ENCODE measurements around the gene NHS.

The NHS gene

GRCh38 chrX:17737986-17738713 is 363.1 kb downstream of the NHS start:
- no peaks in the 10 kb centered on the region for H3K9me3 ChIP-seq (ENCODE audit: low read length)
- H4K20me1 ChIP-seq (ENCODE audit: insufficient read depth, low read length), result no peaks in the 10 kb centered on the region
- TF ChIP-seq EZH2 (IDR thresholded peaks at IDR 0.05; ENCODE audit: borderline replicate concordance, low read length) (no peak), CTCF (IDR thresholded peaks at IDR 0.05; ENCODE audit: low read length) (no peak)
- H3K27me3 ChIP-seq (ENCODE audit: insufficient read depth, low read length), result no peaks in the 10 kb centered on the region
- H3K79me2 ChIP-seq (ENCODE audit: insufficient read depth, low read length), result no peaks in the 10 kb centered on the region
- no peak overlapping the region for H3K4me2 ChIP-seq (ENCODE audit: low read length)
- no peaks in the 10 kb centered on the region for H3K9me2 ChIP-seq (ENCODE audit: low read depth, low read length)
- no peaks in the 10 kb centered on the region for H3K36me3 ChIP-seq (ENCODE audit: insufficient read depth, low read length)
- no peak overlapping the region for H3K4me3 ChIP-seq (ENCODE audit: low read depth, low read length, poor library complexity, severe bottlenecking)
- no peak overlapping the region for H2AFZ ChIP-seq (ENCODE audit: low read length)
- no peaks in the 10 kb centered on the region for H3K4me1 ChIP-seq (ENCODE audit: insufficient read depth, low read length, severe bottlenecking)
- H3F3A ChIP-seq (ENCODE audit: insufficient read depth, low read length), result no peaks in the 10 kb centered on the region
- no peak overlapping the region for H3K9ac ChIP-seq (ENCODE audit: low read length)
- H3K27ac ChIP-seq (ENCODE audit: low read depth, low read length, poor library complexity, severe bottlenecking), result no peak overlapping the region

GRCh38 chrX:17738737-17739535 is 363.9 kb downstream of the NHS start:
- H3K27me3 ChIP-seq (ENCODE audit: insufficient read depth, low read length), result no peaks in the 10 kb centered on the region
- H2AFZ ChIP-seq (ENCODE audit: low read length), result no peak overlapping the region
- H3F3A ChIP-seq (ENCODE audit: insufficient read depth, low read length), result no peaks in the 10 kb centered on the region
- H3K27ac ChIP-seq (ENCODE audit: low read depth, low read length, poor library complexity, severe bottlenecking), result no peak overlapping the region
- H3K4me3 ChIP-seq (ENCODE audit: low read depth, low read length, poor library complexity, severe bottlenecking), result no peak overlapping the region
- TF ChIP-seq CTCF (IDR thresholded peaks at IDR 0.05; ENCODE audit: low read length) (no peak), EZH2 (IDR thresholded peaks at IDR 0.05; ENCODE audit: borderline replicate concordance, low read length) (no peak)
- no peaks in the 10 kb centered on the region for H4K20me1 ChIP-seq (ENCODE audit: insufficient read depth, low read length)
- H3K36me3 ChIP-seq (ENCODE audit: insufficient read depth, low read length), result no peaks in the 10 kb centered on the region
- H3K4me1 ChIP-seq (ENCODE audit: insufficient read depth, low read length, severe bottlenecking), result no peaks in the 10 kb centered on the region
- no peaks in the 10 kb centered on the region for H3K9me3 ChIP-seq (ENCODE audit: low read length)
- no peaks in the 10 kb centered on the region for H3K9me2 ChIP-seq (ENCODE audit: low read depth, low read length)
- no peak overlapping the region for H3K4me2 ChIP-seq (ENCODE audit: low read length)
- no peak overlapping the region for H3K9ac ChIP-seq (ENCODE audit: low read length)
- no peaks in the 10 kb centered on the region for H3K79me2 ChIP-seq (ENCODE audit: insufficient read depth, low read length)

DNA sequence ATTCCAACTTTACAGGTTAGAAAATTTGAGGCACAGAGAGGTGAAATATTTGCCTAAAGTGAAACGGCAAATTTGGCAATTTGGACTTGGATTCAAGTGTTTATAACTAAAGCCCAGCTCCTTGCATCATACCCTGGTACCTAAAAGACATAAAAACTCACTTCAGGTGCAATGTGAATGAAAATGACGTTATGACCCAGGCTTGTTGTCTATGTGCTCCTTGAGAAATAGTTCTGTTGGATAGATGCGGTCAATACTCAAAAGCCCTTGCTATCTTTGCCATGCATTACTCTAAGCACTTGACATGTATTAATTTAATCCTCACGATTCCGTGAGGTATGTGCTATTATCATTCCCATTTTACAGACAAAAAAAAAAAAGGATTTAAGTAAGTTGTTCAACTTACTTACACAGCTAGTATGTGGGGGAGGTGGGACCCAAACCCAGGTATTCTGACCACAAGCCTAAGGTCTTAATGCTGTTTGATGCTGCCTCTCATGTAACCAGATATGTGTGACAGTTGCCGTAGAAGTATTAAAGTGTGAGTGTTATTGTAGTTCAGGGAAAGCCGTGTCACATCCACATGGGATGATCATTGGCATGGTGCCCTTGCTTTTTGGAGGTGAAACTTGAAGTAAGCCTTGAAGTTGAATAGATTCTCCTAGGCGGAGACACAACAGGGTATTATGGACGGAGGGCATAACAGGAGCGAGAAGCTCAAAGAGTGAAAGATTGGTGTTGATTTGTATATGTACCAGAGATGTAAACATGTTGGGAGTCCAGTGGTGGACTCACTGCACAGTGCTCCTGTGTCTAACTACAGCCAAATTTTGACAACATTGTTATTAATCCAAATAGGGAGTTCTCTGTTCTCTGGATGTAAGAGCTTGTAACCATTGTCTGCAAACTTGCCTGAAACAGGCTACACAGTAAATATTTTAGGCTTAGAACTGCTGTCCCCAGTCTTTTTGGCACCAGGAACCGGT is 365.4 kb downstream of the NHS start:
- no peaks in the 10 kb centered on the region for H3K27me3 ChIP-seq (ENCODE audit: insufficient read depth, low read length)
- no peak overlapping the region for H2AFZ ChIP-seq (ENCODE audit: low read length)
- no peaks in the 10 kb centered on the region for H3K36me3 ChIP-seq (ENCODE audit: insufficient read depth, low read length)
- H3F3A ChIP-seq (ENCODE audit: insufficient read depth, low read length), result no peaks in the 10 kb centered on the region
- no peak overlapping the region for H3K4me3 ChIP-seq (ENCODE audit: low read depth, low read length, poor library complexity, severe bottlenecking)
- no peak overlapping the region for H3K9ac ChIP-seq (ENCODE audit: low read length)
- no peak overlapping the region for H3K4me2 ChIP-seq (ENCODE audit: low read length)
- H3K9me2 ChIP-seq (ENCODE audit: low read depth, low read length), result no peaks in the 10 kb centered on the region
- no peak overlapping the region for H3K27ac ChIP-seq (ENCODE audit: low read depth, low read length, poor library complexity, severe bottlenecking)
- no peaks in the 10 kb centered on the region for H4K20me1 ChIP-seq (ENCODE audit: insufficient read depth, low read length)
- H3K9me3 ChIP-seq (ENCODE audit: low read length), result no peaks in the 10 kb centered on the region
- no peaks in the 10 kb centered on the region for H3K4me1 ChIP-seq (ENCODE audit: insufficient read depth, low read length, severe bottlenecking)
- TF ChIP-seq CTCF (IDR thresholded peaks at IDR 0.05; ENCODE audit: low read length), result no peak
- H3K79me2 ChIP-seq (ENCODE audit: insufficient read depth, low read length), result no peaks in the 10 kb centered on the region

All from OCI-LY1 (cell line).